ENCODE results near the gene ATP1B3.

DNA sequence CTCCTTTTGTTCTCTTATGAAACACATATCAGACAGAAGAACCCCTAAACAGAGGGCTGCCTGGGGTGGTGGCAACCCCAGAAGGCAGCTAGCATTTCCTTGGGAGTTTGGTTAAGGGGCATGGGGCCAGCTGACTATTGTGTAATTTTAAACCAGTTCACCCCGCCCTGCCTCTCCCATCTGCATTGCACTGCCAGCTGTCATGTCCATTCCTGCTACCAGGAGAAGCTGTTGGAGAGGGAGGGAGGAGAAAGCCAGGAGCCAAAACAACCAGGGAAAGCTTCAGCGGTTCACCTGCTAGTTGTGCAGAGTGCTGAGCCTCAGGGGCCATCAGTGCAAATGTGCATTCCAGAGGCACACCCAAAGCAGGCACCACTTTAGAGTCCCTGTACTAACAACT is 47.6 kb upstream of the ATP1B3 start:
- TF ChIP-seq, protein P1, sequence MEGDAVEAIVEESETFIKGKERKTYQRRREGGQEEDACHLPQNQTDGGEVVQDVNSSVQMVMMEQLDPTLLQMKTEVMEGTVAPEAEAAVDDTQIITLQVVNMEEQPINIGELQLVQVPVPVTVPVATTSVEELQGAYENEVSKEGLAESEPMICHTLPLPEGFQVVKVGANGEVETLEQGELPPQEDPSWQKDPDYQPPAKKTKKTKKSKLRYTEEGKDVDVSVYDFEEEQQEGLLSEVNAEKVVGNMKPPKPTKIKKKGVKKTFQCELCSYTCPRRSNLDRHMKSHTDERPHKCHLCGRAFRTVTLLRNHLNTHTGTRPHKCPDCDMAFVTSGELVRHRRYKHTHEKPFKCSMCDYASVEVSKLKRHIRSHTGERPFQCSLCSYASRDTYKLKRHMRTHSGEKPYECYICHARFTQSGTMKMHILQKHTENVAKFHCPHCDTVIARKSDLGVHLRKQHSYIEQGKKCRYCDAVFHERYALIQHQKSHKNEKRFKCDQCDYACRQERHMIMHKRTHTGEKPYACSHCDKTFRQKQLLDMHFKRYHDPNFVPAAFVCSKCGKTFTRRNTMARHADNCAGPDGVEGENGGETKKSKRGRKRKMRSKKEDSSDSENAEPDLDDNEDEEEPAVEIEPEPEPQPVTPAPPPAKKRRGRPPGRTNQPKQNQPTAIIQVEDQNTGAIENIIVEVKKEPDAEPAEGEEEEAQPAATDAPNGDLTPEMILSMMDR (IDR thresholded peaks at IDR 0.05), result no peak
- TF ChIP-seq POLR2A (IDR thresholded peaks at IDR 0.05) (no peak), EP300 (IDR thresholded peaks at IDR 0.05) (no peak)

All from ovary (tissue), 3 donors.